GM12801 (cell line): ENCODE measurements around the gene C9orf57.

Experiments used
- TF ChIP-seq, protein P1 (sequence below): IDR thresholded peaks from one replicate; pipeline ENCODE4 v1.5.1; 2011; ENCODE audit warnings: control low read depth; ENCODE audit not compliant: insufficient read length; ENCODE audit errors: extremely low read depth

Gene C9orf57

DNA sequence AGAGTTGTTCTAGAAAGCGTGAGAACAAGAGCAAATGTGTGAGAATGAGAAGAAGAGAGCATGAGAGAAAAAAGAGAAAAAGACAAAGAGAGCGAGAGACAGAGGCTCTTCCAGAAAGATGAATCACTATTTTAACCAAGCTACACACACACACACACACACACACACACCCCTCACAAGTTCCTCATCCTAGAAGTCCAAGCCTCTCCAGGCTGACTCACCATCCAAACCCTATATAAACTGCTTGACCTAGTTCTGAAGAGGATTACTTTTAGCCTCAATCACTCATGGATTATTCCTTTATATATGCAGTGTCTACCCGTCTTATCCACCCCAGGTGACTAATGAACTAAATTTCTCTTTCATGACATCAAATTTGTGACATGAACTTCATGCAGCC, 37.6 kb downstream of the C9orf57 start:
- TF ChIP-seq, protein P1, sequence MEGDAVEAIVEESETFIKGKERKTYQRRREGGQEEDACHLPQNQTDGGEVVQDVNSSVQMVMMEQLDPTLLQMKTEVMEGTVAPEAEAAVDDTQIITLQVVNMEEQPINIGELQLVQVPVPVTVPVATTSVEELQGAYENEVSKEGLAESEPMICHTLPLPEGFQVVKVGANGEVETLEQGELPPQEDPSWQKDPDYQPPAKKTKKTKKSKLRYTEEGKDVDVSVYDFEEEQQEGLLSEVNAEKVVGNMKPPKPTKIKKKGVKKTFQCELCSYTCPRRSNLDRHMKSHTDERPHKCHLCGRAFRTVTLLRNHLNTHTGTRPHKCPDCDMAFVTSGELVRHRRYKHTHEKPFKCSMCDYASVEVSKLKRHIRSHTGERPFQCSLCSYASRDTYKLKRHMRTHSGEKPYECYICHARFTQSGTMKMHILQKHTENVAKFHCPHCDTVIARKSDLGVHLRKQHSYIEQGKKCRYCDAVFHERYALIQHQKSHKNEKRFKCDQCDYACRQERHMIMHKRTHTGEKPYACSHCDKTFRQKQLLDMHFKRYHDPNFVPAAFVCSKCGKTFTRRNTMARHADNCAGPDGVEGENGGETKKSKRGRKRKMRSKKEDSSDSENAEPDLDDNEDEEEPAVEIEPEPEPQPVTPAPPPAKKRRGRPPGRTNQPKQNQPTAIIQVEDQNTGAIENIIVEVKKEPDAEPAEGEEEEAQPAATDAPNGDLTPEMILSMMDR, result no peak

DNA sequence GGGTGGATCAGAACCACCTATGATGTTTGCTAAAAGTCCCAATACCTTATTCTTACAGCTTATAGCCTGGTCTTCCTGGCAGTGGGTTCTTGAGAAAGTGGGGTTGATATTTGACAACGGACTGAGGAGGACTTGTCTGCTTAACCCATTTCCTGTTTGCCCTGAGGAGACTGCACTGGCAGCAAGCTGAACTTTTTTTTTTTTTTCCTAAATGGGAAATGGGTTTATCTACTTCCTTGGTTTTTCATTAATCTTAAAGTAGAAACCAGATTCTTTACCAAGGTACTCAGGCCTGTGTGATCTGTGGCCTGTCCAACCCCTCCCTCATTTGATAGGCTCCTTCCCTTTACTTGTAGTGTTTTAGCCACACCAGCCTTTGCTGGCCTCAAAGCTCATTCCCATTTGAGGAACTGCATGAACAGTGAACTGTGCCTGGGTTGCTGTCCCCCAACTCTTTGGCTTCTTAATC, 47.1 kb downstream of the C9orf57 start:
- TF ChIP-seq, protein P1, result no peak

DNA sequence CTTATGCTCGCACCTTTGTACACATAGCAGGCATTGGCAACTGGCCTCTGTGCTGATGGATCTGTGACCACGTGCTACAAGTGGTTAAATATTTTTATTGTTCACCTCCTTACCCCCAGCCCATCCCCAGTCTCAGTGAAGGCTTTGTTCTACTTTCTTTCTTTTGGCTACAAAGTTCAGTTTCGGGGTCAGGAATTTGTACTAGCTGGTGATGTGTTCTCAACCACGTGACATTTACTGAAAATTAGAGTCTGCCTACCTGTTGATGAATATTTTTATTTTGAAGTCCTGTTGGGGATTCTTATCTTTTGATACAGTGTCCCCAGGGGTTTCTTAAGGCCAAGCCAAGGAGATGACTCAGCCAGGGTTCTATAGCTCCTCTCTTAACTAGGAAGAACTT, 47.8 kb downstream of the C9orf57 start:
- TF ChIP-seq, protein P1, result no peak

DNA sequence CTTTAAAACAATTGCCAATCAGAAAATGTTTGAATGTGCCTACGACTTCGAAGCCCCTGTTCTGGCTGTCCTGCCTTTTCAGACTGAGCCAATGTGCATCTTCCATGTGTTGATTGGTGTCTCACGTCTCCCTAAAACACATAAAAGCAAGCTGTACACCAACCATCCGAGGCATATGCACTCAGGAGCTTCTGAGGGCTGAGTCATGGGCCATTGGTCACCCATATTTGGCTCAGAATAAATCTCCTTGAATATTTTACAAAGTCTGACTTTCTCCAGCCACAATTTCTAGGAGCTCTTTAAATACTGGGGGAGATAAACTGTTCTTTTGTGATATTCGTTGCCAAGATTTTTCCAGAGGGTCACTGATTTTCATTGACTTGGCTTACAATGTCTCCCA, 53.9 kb downstream of the C9orf57 start:
- TF ChIP-seq, protein P1, result no peak

DNA sequence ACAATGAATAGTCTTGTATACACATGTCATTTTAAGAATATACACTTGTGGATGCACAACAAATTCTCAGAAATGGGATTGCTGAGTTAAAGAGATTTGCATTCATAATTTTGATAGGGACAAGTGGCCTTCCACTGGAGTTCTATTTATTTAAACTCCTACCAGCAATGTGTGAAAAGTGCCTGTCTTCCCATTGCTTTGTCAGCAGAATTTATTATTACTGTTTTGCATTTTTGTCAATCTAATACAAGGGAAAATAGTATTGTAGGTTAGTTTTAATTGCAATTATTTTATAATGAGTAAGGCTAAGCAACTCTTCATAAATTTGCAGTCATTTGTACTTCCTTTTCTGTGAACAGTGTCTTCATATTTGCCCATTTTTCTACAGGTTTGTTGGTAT, 55.0 kb downstream of the C9orf57 start:
- TF ChIP-seq, protein P1, result no peak
